Measurements from ENCODE around the gene OR2A12. TPM values are rescaled to one million over a fixed set of nuclear protein-coding genes. Genes with fewer than 3 reads are reported as not detected.
A peak's percentile ranks its signal among the peaks of the same experiment; 100 is the strongest.
"Not testable (repeated sequence)": the region's sequence is repeated elsewhere in the genome, so short reads cannot be mapped to it uniquely, and the experiment has no call there.

The OR2A12 gene
- total RNA-seq (2014; rRNA removed; shearing (Covaris generic)) = not detected in 2 replicates

- no peak for DNase-seq (ENCODE audit: low read depth)
Measured at GRCh38 chr7:144085978-144086377, at the start of gene OR2A12. Gene OR2A12 (plus strand): TSS chr7:144086278. CDS start chr7:144095108, 8,830 bp downstream.

- no peak for DNase-seq (ENCODE audit: low read depth)
Measured at GRCh38 chr7:144036302-144036885, 49.7 kb upstream of the OR2A12 start.

- DNase-seq (ENCODE audit: low read depth) = no peak
Measured at GRCh38 chr7:144037414-144038035, 48.6 kb upstream of the OR2A12 start.

- no peak for DNase-seq (ENCODE audit: low read depth)
Measured at GRCh38 chr7:144038887-144039286, 47.2 kb upstream of the OR2A12 start.

GRCh38 chr7:144048648-144049047 is 37.4 kb upstream of the OR2A12 start, which contains the start of gene OR2A5:
Gene OR2A5 (plus strand): TSS chr7:144048948. CDS start chr7:144050402, 1,454 bp downstream.
- DNase-seq (ENCODE audit: low read depth) = no peak

- DNase-seq (ENCODE audit: low read depth) = no peak
Measured at GRCh38 chr7:144049491-144049890, 36.6 kb upstream of the OR2A12 start.

- no peak for DNase-seq (ENCODE audit: low read depth)
Measured at GRCh38 chr7:144050093-144050492, 36.0 kb upstream of the OR2A12 start.

- DNase-seq (ENCODE audit: low read depth) = not testable (repeated sequence)
Measured at GRCh38 chr7:144050884-144051283, 35.2 kb upstream of the OR2A12 start.

GRCh38 chr7:144057954-144058353 is 28.1 kb upstream of the OR2A12 start:
- DNase-seq (ENCODE audit: low read depth) = peak; percentile 39

- no peak for DNase-seq (ENCODE audit: low read depth)
Measured at GRCh38 chr7:144063710-144064109, 22.4 kb upstream of the OR2A12 start.

GRCh38 chr7:144069511-144069910 is 16.6 kb upstream of the OR2A12 start, which contains the start of gene OR2A25:
Gene OR2A25 (plus strand): TSS chr7:144069811. CDS start chr7:144074220, 4,409 bp downstream.
- DNase-seq (ENCODE audit: low read depth) = no peak

- DNase-seq (ENCODE audit: low read depth) = no peak
Measured at GRCh38 chr7:144069953-144070352, 16.1 kb upstream of the OR2A12 start.

- DNase-seq (ENCODE audit: low read depth) = no peak
Measured at GRCh38 chr7:144074374-144074773, 11.7 kb upstream of the OR2A12 start.

- DNase-seq (ENCODE audit: low read depth) = no peak
Measured at GRCh38 chr7:144086730-144087129, 652 bp downstream of the OR2A12 start.

- no peak for DNase-seq (ENCODE audit: low read depth)
Measured at GRCh38 chr7:144087230-144087629, 1.2 kb downstream of the OR2A12 start.

GRCh38 chr7:144090667-144091066 is 4.6 kb downstream of the OR2A12 start:
- no peak for DNase-seq (ENCODE audit: low read depth)

GRCh38 chr7:144098776-144099175 is 12.7 kb downstream of the OR2A12 start:
- DNase-seq (ENCODE audit: low read depth) = no peak

- no peak for DNase-seq (ENCODE audit: low read depth)
Measured at GRCh38 chr7:144100607-144101006, 14.5 kb downstream of the OR2A12 start.

- no peak for DNase-seq (ENCODE audit: low read depth)
Measured at GRCh38 chr7:144102041-144102440, 16.0 kb downstream of the OR2A12 start.

GRCh38 chr7:144105211-144105610 is 19.1 kb downstream of the OR2A12 start:
- DNase-seq (ENCODE audit: low read depth) = no peak

GRCh38 chr7:144109283-144109682 is 23.2 kb downstream of the OR2A12 start, which contains the start of gene OR2A2:
Gene OR2A2 (plus strand): TSS chr7:144109583. CDS start chr7:144109583, 0 bp downstream.
- no peak for DNase-seq (ENCODE audit: low read depth)

GRCh38 chr7:144110272-144110671 is 24.2 kb downstream of the OR2A12 start:
- DNase-seq (ENCODE audit: low read depth) = no peak

- DNase-seq (ENCODE audit: low read depth) = no peak
Measured at GRCh38 chr7:144113651-144114050, 27.6 kb downstream of the OR2A12 start.
